Fibroblast of mammary gland (primary cell): ENCODE measurements around the gene ACAD8.
A peak's percentile ranks its signal among the peaks of the same experiment; 100 is the strongest.

ENCODE experiments used
- DNase-seq: peaks from one replicate; pipeline ENCODE4 v3.0.0-alpha.2; 2010; ENCODE audit warnings: low read depth
- H3K4me3 ChIP-seq: 2 replicates; pipeline ENCODE4 v1.5.1; 2011; ENCODE audit warnings: low read depth, mild to moderate bottlenecking, low read length, moderate library complexity; ENCODE audit not compliant: control insufficient read depth
- CTCF ChIP-seq: conservative IDR thresholded peaks from 2 replicates; pipeline ENCODE4 v1.5.1; 2011; ENCODE audit warnings: low read depth, low read length, inconsistent platforms; ENCODE audit not compliant: control insufficient read depth, insufficient read depth

The ACAD8 gene

DNA sequence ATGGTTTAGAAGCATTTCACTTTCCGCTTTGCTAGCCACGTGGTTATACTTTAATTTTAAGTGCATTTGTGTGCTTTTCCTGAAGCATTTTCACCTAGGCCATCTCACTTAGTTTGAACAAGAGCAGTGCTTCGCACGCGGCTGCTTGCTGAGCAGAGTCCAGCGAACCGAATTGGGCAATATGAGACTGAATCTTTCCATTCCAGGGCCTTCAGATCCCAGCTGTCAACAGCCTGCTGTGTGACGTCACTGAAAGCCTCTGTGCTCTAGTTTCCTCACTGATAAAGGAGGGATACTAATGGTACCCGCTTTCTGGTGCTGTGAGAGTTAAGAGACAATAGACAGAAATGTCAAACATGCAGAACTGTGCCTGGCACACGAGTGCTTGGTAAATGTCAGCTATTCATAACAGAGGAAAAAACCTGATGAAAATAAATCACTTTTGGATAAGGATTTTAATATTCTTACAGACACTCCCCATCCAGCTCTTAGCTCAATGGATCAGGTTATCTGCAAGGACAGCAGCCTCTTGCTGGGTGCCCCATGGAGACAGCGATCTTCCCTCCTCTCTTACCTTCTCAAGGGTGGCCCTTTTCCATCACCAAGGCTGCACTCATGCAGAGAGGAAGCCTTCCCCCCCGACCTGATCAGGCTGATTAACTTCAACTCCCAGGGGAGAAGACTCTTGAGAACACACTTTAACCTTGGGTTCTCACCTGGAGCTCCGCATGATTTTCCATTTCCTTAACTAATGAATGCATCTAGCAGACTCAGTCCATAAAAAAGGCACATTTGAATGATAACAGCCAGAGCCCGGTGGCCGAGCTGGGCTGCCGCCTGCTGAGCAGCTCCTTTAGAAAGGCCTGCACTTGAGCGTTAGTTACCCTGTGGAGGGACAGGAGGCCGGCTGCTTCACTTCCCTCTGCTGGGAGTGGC lies 19.3 kb downstream of the ACAD8 start:
- peak; percentile 42 for DNase-seq
- no peak overlapping the region for H3K4me3 ChIP-seq
- no peak for TF ChIP-seq CTCF

DNA sequence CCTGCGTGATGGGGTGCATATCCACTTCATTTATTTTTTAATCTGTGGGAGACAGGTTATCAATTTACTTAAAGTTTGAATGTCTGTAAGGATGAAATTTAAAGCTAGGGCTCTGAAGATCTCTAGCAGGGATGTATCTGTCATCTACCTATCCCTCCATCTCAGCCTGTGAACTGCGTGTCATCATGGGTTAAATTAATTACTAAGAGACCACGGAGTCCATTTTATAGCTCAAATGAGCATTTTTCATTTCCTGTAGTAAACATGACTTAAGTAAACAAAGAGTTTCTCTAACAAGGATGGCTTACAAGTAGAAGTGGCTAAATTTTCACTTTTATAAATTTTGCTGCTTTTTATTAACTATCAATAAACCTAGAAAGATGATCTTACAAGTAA lies 19.9 kb downstream of the ACAD8 start:
- no peak for TF ChIP-seq CTCF
- no peak for DNase-seq
- H3K4me3 ChIP-seq, result no peak overlapping the region

DNA sequence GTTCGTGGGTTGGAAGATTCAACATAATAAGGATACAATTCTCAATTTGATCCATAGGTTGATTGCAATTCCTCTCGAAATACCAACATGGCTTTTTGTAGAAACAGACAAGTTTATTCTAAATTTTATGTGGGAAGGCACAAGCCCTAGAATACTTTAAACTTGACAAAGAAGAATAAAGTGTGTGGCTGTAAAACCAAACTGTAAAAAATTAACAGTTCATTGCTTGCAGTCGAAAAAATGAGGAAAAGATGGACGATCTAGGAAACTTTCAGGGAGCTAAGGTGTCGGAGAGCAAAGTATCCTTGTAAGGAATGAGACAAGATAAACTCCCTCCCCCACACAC lies 21.8 kb downstream of the ACAD8 start:
- no peak overlapping the region for H3K4me3 ChIP-seq
- no peak for DNase-seq

DNA sequence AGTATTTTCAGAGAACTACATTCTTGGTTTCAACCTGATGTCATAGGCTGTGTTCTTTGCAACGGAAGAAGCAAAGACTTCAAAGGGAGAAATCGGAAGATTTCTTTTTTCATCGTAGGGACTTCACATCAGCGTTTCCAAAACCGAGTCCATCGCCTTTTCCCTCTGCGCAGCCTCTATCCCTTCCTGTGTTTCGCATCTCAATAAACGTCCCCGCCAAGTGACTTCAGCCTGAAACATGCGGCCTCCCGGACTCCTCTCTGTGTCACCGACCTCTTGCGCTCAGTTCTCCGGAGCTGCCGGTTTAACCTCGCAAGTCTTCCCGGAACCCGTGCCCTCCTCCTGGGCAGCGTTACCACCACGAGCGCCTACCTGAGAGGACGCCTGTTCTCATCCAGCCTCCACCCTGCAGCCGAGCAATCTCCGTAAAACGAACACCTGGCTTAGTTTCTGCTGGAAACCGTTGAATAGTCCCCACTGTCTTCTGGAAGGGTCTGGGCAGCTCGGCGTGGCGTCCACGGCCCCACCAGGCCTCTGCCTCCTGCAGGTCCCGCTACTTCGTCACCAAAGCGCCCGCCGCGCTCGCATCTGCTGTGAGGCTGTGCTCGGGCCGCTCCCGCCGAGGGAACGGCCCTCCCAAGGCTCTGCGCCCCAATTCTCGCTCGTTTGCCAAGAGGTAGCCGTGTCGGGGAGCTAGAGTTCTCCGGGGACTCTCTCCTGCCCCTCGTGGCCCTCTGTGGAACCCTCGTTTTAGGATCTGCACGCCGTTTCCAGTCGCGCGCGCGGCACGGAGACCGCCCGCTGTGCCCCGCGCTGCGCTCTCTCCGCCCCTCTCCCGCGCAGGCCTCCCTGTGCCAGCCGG lies 22.4 kb downstream of the ACAD8 start, which contains the start of gene GLB1L3:
Gene GLB1L3 (plus strand): TSS at position 846 of the 862 bp plus-strand sequence. CDS start 362 bp downstream, outside the sequence.
- TF ChIP-seq CTCF, result peak; percentile 11
- DNase-seq, result no peak
- H3K4me3 ChIP-seq, result no peak within 1 kb of the TSS

More for the DNA sequence above, 21.8 kb downstream of the ACAD8 start:
- no peak for TF ChIP-seq CTCF

DNA sequence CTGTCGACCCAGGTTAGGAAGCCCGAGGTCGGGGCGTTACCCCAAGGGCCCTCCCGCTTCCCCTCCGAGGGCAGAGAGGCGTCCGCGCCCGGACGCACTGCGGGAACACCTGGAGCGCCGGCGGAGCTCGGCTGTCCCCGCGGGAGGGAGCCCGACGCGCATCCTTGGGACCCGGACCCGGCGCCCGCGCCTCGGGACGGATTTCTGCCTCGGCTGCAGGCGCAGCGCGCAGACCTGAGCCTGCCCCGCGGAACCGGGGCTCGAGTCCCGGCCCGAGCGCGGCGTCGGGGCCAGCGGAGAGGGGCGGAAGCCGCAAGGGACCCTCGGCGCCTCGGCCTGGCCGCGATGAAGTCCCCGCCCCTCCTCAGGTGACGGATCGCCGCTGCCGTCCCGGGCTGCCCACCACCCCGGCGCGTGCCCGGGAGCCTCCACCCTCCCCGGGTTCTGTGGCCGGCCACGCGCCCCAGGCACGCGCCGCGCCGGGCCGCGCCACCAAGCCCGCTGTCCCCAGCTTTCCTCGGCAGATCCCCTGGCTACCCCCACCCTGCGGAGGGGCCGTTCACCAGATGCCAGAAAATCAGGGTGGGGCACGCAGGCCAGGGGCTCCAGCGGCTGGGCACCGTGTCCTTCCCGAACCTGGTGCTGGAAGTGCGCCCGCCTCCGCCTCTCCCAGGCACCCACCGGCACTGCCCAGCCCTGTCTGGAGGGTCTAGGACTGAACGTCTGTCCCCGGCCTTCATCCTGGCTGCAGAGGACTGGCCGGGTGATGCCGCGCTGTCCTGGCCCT lies 23.2 kb downstream of the ACAD8 start:
- no peak for DNase-seq
- no peak for TF ChIP-seq CTCF
- no peak overlapping the region for H3K4me3 ChIP-seq

- no peak for TF ChIP-seq CTCF
- no peak overlapping the region for H3K4me3 ChIP-seq
- no peak for DNase-seq
These were observed 24.0 kb downstream of the ACAD8 start for GRCh38 chr11:134277183-134278001.
